OCI-LY3 (cell line): ENCODE results near the gene SYPL2.

ENCODE experiments used
- H2AFZ ChIP-seq: fragments of 200-600, 300-600 bp; shearing (Covaris generic); 2 replicates; pipeline ENCODE4 v1.6.0; 2014; ENCODE audit warnings: antibody characterized with exemption, low read depth, low read length
- H3K27ac ChIP-seq: fragments of 200-600, 300-600 bp; sonication (generic); 2 replicates; pipeline ENCODE4 v1.5.1; 2014; ENCODE audit warnings: mild to moderate bottlenecking, low read length, moderate library complexity, mixed read lengths
- H3K27me3 ChIP-seq: fragments of 200-600, 300-600 bp; sonication (generic); 2 replicates; pipeline ENCODE4 v1.6.1; 2014; ENCODE audit warnings: low read depth, low read length, mixed read lengths
- H3K36me3 ChIP-seq: fragments of 200-600, 300-600 bp; sonication (generic); replicated peaks from 2 replicates; pipeline ENCODE3; 2014; ENCODE audit warnings: low read depth, low read length, mixed read lengths
- H3K4me1 ChIP-seq: fragments of 300-600, 200-600 bp; sonication (generic); 2 replicates; pipeline ENCODE4 v1.6.1; 2014; ENCODE audit warnings: low read length, mixed read lengths
- H3K4me2 ChIP-seq: fragments of 200-600, 300-600 bp; sonication (generic); 2 replicates; pipeline ENCODE4 v1.6.1; 2014; ENCODE audit warnings: low read length, mixed read lengths
- H3K4me3 ChIP-seq: fragments of 300-600, 200-600 bp; sonication (generic); 2 replicates; pipeline ENCODE4 v1.5.1; 2014; ENCODE audit warnings: antibody characterized with exemption, mild to moderate bottlenecking, low read length, moderate library complexity
- H3K79me2 ChIP-seq: fragments of 300-600, 200-600 bp; shearing (Covaris generic); 2 replicates; pipeline ENCODE4 v1.6.1; 2014; ENCODE audit warnings: mild to moderate bottlenecking, low read length, mixed read lengths
- H3K9ac ChIP-seq: fragments of 300-600, 200-600 bp; shearing (Covaris generic); 2 replicates; pipeline ENCODE4 v1.6.0; 2014; ENCODE audit warnings: mild to moderate bottlenecking, low read length, moderate library complexity
- H3K9me3 ChIP-seq: fragments of 200-600, 300-600 bp; shearing (Covaris generic); 2 replicates; pipeline ENCODE4 v1.6.1; 2014; ENCODE audit warnings: low read length, mixed read lengths; ENCODE audit not compliant: insufficient read depth
- H4K20me1 ChIP-seq: fragments of 200-600, 300-600 bp; sonication (generic); 2 replicates; pipeline ENCODE4 v1.6.1; 2016; ENCODE audit warnings: low read length, mixed read lengths; ENCODE audit not compliant: insufficient read depth
- CTCF ChIP-seq: fragments of 200-600, 300-600 bp; sonication (generic); IDR thresholded peaks from 2 replicates; pipeline ENCODE4 v1.5.1; 2014; ENCODE audit warnings: antibody characterized with exemption, low read length, low read depth
- EZH2phosphoT487 ChIP-seq: fragments of 200-600 bp; shearing (Covaris generic); IDR thresholded peaks from 2 replicates; pipeline ENCODE4 v1.6.1; 2018; ENCODE audit warnings: antibody characterized with exemption, mixed run types, low read depth

SYPL2 gene

GRCh38 chr1:109457819-109458218, 8.5 kb upstream of the SYPL2 start:
- no peaks in the 10 kb centered on the region for H3K27me3 ChIP-seq
- no peaks in the 10 kb centered on the region for H3K79me2 ChIP-seq
- TF ChIP-seq CTCF = no peak
- no peak for TF ChIP-seq EZH2phosphoT487

GRCh38 chr1:109466125-109466451, 258 bp upstream of the SYPL2 start:
- Histone ChIP-seq H2AFZ (no peak overlapping the region), H3K36me3 (no peaks in the 10 kb centered on the region), H3K79me2 (no peaks in the 10 kb centered on the region), H3K27ac (no peak overlapping the region), H3K9me3 (no peaks in the 10 kb centered on the region), H3K4me1 (no peaks in the 10 kb centered on the region), H3K27me3 (peaks cover 18% of the 10 kb centered on the region; the same call in 1 of the 2 replicates), H3K4me2 (no peak overlapping the region), H4K20me1 (no peaks in the 10 kb centered on the region), H3K9ac (no peak overlapping the region), H3K4me3 (no peak overlapping the region)
- TF ChIP-seq EZH2phosphoT487 (no peak), CTCF (no peak)

More at GRCh38 chr1:109457819-109458218, 8.5 kb upstream of the SYPL2 start:
- Histone ChIP-seq H3K4me1 (no peaks in the 10 kb centered on the region), H2AFZ (no peak overlapping the region), H3K27ac (no peak overlapping the region), H3K36me3 (no peaks in the 10 kb centered on the region), H3K9me3 (no peaks in the 10 kb centered on the region), H4K20me1 (no peaks in the 10 kb centered on the region), H3K4me3 (no peak overlapping the region), H3K4me2 (no peak overlapping the region), H3K9ac (no peak overlapping the region)

DNA sequence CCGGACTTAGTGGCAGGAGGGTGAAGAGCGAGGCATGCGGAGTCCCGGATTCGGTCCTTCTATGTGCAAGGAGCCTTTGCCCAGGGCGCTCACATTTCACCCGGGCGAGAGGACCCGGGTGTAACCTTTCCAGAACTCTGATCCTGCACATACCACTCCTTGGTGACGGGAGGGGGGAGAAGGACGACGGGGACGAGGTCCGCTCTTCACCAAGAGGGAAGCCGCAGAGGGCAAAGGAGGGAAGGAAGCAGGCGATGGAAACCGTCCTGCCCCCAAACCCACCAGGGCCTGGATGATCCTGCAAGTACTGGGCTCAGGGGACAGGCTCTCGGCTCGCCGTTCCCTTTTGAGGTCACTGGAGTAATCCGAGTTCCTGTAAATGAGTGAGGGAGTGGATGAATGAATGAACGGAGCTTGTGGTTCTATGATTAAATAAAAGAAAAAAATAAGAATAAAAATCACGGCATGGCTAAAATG, 993 bp downstream of the SYPL2 start:
- no peak for TF ChIP-seq EZH2phosphoT487
- no peak overlapping the region for H3K27ac ChIP-seq
- no peak overlapping the region for H2AFZ ChIP-seq
- H3K9me3 ChIP-seq = no peaks in the 10 kb centered on the region
- no peaks in the 10 kb centered on the region for H3K36me3 ChIP-seq
- H3K4me2 ChIP-seq = no peak overlapping the region
- no peaks in the 10 kb centered on the region for H3K79me2 ChIP-seq
- H3K27me3 ChIP-seq = peaks cover 18% of the 10 kb centered on the region; the same call in 1 of the 2 replicates
- H3K9ac ChIP-seq = no peak overlapping the region
- H3K4me1 ChIP-seq = no peaks in the 10 kb centered on the region
- no peaks in the 10 kb centered on the region for H4K20me1 ChIP-seq
- H3K4me3 ChIP-seq = no peak overlapping the region

- Histone ChIP-seq H2AFZ (no peak overlapping the region), H3K4me3 (no peak overlapping the region)
- TF ChIP-seq EZH2phosphoT487 (no peak), CTCF (no peak)
These were observed 1.7 kb downstream of the SYPL2 start for GRCh38 chr1:109468061-109468460.

GRCh38 chr1:109468903-109469302, 2.6 kb downstream of the SYPL2 start:
- Histone ChIP-seq H3K79me2 (no peaks in the 10 kb centered on the region), H3K27me3 (peaks cover 25% of the 10 kb centered on the region), H3K36me3 (no peaks in the 10 kb centered on the region), H2AFZ (no peak overlapping the region), H3K9me3 (no peaks in the 10 kb centered on the region), H3K9ac (no peak overlapping the region), H3K4me1 (no peaks in the 10 kb centered on the region), H3K4me2 (no peak overlapping the region), H3K27ac (no peak overlapping the region), H4K20me1 (no peaks in the 10 kb centered on the region), H3K4me3 (no peak overlapping the region)
- TF ChIP-seq EZH2phosphoT487 = no peak

More at GRCh38 chr1:109468061-109468460, 1.7 kb downstream of the SYPL2 start:
- H4K20me1 ChIP-seq = no peaks in the 10 kb centered on the region
- no peak overlapping the region for H3K4me2 ChIP-seq
- H3K27ac ChIP-seq = no peak overlapping the region
- H3K9me3 ChIP-seq = no peaks in the 10 kb centered on the region
- no peaks in the 10 kb centered on the region for H3K79me2 ChIP-seq
- no peak overlapping the region for H3K9ac ChIP-seq
- H3K27me3 ChIP-seq = peaks cover 22% of the 10 kb centered on the region
- no peaks in the 10 kb centered on the region for H3K36me3 ChIP-seq
- H3K4me1 ChIP-seq = no peaks in the 10 kb centered on the region
